A549 treated with Hydrocortisone at 1 μM for 4 hours (cell line): ENCODE results near the gene CARS1. TPM values are rescaled to one million over a fixed set of nuclear protein-coding genes. Genes with fewer than 3 reads are reported as not detected.

Experiments used
- total RNA-seq: library from RNA; stranded (reverse); fragments of 200-300 nt; extraction: Qiagen RNA extraction; gene quantifications from 5 replicates; pipeline ENCODE4 v1.2.3, GENCODE V29; 2022

Gene CARS1
- total RNA-seq = 55.5 to 64.4 TPM (median 63.2 TPM) in 5 replicates

DNA sequence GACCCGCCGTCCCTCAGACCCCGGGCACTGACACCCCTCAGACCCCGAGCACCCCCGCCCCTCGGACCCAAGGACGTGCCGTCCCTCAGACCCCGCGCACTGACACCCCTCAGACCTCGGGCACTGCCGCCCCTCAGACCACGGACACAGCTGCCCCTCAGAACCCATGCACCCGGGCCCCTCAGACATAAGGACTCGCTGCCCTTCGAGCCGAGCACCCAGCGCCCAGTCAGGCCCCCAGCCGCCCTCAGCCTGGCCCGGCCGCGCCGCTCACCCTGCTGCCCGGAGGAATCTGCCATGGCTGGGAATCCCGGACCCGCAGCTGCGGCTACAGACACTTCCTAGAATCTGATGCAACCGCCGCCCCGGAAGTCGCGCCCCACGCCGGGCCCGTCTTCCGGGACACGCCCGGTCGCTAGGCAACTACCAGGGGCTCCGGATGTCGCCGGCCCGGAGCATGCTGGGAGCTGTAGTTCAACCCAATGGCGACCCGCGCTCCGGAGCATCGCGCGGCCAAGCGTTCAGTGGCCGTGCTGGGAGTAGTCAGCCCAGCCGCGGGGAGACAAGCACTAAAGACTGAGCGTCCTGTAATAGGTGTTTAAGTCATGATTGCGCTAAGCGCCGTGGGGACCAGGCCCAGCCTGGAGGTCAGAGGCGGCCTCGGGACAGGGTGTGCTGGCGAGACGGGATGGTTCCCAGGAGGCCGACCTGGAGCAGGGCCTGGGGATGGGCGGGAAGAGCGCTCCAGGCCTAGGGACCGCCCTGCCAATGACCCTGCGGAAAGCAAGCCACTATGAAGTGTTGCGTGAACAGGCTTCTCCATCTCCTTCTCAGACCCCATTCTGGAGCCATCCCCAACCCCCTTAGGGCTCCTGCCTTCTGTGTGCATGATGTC is at the start of gene CARS1:
TSS of gene CARS1 (minus strand) at position 355 of the 895 bp plus-strand sequence. CDS start at position 299, 56 bp downstream.

GRCh38 chr11:2992234-2992996 is 64.8 kb downstream of the CARS1 start, which contains the start of gene NAP1L4:
Gene NAP1L4, minus strand, starts transcription at chr11:2992329. Its CDS starts 13,109 bp downstream, at chr11:2979220.

Other genes starting within 250 kb of the CARS1 start
- 7.0 to 10.9 TPM (median 7.9 TPM) in 5 replicates for gene CDKN1C, start 171.6 kb downstream of the CARS1 start, total RNA-seq
- 83.4 to 114 TPM (median 108 TPM) in 5 replicates for gene PHLDA2, start 128.0 kb downstream of the CARS1 start, total RNA-seq
- gene NAP1L4, start 65.1 kb downstream of the CARS1 start, total RNA-seq = 109 to 135 TPM (median 119 TPM) in 5 replicates
- gene OSBPL5, start 107.9 kb upstream of the CARS1 start, total RNA-seq = 5.9 to 10.0 TPM (median 8.6 TPM) in 5 replicates
- gene MRGPRG, start 161.4 kb upstream of the CARS1 start, total RNA-seq = not detected in 5 replicates
- gene MRGPRE, start 175.0 kb upstream of the CARS1 start, total RNA-seq = 0.08 to 0.22 TPM (median 0.18 TPM) in 4 of 5 replicates, not detected in the other